Superior temporal gyrus (tissue), 1 donor: ENCODE measurements around the gene OR10G7.
"Not testable (repeated sequence)": the region's sequence is repeated elsewhere in the genome, so short reads cannot be mapped to it uniquely, and the experiment has no call there.

Source experiments
- DNase-seq: peaks from one replicate; pipeline ENCODE4 v3.0.0-alpha.2; 2016; ENCODE audit errors: extremely low spot score

The OR10G7 gene

GRCh38 chr11:124043420-124043819 is 2.3 kb upstream of the OR10G7 start:
- no peak for DNase-seq

GRCh38 chr11:124039557-124039956 is 1.6 kb downstream of the OR10G7 start:
- no peak for DNase-seq

GRCh38 chr11:124036666-124037065 is 4.5 kb downstream of the OR10G7 start:
- DNase-seq: no peak

DNA sequence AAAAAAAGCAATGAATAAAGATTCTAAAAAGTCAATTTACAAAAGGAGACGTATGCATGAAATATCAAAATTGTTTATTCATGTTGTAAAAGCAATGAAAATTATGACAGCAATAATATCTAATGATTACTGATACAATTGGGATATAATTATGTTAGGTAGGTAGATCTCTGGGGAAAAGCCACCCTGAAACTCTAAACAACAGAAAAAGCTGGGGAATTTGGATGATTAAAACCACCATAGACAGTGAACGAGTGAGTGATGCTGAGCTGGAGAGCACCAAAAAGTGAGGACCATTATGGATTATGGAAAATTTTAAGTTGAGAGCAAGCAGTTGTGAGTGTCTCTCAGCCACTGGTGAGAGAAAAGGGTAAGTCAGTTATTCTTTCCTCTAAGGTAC is 14.6 kb downstream of the OR10G7 start, which contains the start of gene OR10G8:
TSS of gene OR10G8 (plus strand) at position 301 of the 400 bp plus-strand sequence. CDS start 2,825 bp downstream, outside the sequence.
- DNase-seq: no peak

DNA sequence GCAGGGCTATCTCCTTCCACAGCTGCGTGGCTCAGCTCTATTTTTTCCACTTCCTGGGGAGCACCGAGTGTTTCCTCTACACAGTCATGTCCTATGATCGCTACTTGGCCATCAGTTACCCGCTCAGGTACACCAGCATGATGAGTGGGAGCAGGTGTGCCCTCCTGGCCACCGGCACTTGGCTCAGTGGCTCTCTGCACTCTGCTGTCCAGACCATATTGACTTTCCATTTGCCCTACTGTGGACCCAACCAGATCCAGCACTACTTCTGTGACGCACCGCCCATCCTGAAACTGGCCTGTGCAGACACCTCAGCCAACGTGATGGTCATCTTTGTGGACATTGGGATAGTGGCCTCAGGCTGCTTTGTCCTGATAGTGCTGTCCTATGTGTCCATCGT is 25.3 kb downstream of the OR10G7 start:
- DNase-seq: not testable (repeated sequence)

GRCh38 chr11:124012697-124013096 is 28.4 kb downstream of the OR10G7 start, which contains the start of gene OR10G4:
Gene OR10G4 (plus strand): TSS chr11:124012997. CDS start chr11:124015575, 2,578 bp downstream.
- DNase-seq: no peak

- no peak for DNase-seq
Measured at GRCh38 chr11:123995119-123995518, 46.0 kb downstream of the OR10G7 start, which contains the start of gene OR10G6. Gene OR10G6 (minus strand): TSS chr11:123995161. CDS start chr11:123995161, 0 bp downstream.
